GM19455 (cell line): ENCODE results near the gene SRSF6.
"Not testable (repeated sequence)": the region's sequence is repeated elsewhere in the genome, so short reads cannot be mapped to it uniquely, and the experiment has no call there.

Experiments
- ATAC-seq: cut with Tn5 transposase; IDR thresholded peaks from one replicate; pipeline ENCODE4 v1.9.1; 2021; ENCODE audit not compliant: unreplicated experiment

Gene SRSF6

DNA sequence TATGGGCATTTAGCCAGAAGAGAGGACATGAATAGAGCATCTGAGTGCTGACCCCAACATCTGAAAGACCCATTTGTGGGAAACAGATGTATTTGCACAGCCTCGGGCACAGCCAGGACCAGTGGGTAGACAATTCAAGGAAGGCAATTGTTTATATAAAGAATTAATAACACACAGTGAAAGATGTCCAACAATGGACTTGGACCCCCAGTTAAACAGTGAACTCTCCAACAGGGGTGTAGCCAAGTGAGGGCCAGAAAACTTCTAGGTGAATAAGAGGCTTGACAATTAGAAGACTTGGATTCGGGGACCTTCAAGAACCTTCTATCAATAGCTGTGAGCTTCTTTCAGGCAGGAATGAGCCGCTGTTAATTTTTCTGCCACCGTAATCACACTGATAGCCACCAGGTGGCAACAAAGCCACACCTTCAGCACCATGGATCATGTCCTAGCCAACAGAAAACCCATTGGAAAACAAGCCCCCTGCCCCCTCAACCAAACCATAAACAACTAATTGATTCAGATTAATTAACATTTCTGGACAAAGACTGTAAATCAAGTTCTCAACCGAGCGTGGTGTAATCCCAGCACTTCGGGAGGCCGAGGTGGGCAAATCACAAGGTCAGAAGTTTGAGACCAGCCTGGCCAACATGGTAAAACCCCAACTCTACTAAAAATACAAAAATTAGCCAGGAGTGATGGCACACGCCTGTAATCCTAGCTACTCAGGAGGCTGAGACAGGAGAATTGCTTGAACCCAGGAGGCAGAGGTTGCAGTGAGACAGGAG is 8.8 kb upstream of the SRSF6 start:
- no peak for ATAC-seq

DNA sequence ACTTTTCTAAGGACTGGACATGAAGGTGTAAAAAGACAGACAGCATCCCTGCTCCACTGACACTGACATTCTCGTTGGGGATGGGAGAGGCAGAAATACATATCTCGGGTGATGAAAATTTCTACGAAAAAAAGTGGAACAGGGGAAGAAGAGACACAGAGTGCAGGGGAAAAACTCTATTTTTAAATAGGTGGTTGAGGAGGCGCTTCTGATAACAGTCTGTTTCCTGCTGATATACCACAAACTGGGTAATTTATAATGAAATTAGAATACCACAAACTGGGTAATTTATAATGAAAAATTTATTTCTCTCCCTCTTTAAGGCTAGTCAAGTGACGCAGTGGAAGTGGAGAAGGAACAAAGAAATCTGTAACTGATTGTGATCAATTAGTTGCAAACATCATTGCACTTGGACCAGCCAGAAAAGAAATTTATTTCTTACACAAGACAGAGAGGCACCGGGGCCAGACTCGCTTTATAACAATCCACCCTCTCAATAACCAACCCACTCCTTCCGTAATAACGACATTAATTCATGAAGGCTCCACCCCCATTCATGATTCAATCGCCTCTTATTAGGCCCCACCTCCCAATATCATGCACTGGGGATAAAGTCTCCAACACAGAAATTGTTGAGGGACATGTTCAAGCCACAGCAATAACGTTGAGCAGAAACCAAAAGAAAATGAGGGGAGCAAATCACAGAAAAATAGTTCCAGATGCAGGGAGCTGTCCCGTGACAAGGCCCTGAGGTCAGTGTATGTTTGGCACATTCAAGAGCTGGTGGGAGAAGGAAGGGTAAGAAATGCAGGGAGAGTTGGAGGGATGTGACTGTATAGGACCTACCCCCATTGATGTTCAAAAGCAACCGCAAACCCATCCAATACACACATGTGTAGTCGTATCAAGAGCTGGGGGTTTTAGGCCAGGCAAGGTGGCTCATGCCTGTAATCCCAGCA is 6.6 kb upstream of the SRSF6 start:
- ATAC-seq: no peak

DNA sequence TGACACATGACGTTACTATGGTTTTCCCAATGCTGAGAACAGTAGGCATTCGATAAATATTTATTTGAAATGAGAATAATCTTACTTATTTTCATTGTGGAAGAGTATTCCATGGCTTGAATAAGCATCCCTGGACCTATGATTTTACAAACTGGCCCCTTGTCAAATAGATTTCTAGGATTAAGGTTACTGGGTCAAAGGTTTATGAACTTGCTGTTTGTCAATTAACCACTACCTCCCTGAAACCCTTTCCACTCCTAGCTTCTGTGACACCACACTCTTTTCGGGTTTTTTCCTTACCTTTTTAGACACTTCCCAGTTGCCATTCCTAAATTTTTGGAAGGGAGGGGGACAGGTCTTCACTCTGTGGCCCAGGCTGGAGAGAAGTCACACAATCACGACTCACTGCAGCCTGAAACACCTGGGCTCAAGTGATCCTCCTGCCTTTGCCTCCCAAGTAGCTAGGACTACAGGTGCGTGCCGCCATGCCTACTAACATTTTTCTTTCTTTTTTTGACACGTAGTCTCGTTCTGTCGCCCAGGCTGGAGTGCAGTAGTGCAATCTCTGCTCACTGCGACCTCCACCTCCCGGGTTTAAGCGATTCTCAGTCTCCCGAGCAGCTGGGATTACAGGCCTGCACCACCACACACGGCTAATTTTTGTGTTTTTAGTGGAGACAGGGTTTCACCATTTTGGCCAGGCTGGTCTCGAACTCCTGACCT is 5.1 kb upstream of the SRSF6 start:
- no peak for ATAC-seq

DNA sequence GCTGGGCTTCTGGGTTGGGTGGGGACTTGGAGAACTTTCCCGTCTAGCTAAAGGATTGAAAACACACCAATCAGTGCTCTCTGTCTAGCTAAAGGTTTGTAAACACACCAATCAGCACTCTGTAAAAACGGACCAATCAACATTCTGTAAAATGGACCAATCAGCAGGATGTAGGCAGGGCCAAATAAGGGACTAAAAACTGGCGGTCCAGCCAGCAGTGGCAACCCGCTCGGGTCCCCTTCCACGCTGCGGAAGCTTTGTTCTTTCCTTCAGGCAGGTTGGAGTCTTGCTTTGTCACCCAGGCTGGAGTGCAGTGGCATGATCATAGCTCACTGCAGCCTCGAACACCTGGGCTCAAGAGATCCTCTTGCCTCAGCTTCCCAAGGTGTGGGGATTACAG is 1.4 kb upstream of the SRSF6 start:
- not testable (repeated sequence) for ATAC-seq

DNA sequence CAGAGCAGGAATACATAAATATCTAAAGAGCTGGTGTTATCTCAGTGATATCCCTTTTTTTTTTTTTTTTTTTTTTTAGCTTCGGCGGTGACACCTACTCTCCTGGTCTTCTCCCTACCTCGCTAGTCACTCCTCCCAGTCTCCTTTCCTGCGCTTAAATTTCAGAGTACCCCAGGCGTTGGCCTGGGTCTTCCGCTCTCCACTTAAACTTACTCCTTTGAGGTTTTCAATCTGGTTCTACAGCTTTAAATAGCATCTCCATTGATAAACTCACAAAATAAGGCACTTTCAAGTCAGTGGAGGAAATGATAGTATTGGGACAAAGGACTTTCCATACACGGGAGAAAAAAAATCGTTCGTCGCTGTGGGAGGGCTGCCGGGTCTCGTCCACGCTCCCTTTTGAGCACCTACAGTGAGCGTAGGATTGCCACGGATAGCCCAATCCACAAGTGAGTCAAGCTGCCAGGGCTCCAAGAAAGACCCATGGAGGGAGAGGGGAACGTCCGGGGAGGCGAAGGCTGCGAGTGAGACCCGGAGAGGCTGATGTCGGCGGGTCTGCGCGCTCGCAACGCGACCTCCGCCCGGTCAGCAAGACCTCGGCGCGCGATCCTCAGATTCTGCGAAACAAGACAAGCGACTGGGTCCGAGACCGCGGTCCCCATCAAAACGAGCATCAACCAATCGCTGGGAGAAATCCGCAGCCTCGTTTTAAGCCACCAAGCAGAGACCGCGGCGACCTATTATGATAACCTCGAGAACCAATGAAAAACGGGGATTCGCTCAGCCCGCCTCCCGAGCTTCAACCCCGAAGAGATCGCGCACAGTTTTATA is 672 bp upstream of the SRSF6 start:
- peak; percentile 85 for ATAC-seq

DNA sequence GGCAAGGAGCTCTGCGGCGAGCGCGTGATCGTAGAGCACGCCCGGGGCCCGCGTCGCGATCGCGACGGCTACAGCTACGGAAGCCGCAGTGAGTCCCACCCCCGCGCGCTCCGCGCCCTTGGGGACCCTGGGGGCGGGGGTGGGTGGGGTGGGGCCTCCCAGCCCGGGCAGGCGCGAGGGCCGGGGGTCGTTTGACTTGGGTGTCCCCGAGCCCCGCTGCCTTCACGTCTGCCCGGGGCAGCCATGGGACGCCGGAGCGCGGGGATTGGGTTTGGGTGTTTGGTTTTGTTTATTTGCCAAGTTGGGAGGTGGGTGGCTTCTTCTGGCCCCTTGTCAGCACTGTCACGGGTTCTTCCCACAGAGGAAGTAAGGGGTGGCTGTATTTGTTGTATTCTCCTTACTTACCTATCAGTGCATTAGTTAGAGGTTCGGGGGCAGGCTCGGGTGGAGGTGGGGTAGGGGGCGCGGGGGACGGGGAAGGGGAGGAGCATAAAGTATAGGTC is 777 bp downstream of the SRSF6 start:
- no peak for ATAC-seq

DNA sequence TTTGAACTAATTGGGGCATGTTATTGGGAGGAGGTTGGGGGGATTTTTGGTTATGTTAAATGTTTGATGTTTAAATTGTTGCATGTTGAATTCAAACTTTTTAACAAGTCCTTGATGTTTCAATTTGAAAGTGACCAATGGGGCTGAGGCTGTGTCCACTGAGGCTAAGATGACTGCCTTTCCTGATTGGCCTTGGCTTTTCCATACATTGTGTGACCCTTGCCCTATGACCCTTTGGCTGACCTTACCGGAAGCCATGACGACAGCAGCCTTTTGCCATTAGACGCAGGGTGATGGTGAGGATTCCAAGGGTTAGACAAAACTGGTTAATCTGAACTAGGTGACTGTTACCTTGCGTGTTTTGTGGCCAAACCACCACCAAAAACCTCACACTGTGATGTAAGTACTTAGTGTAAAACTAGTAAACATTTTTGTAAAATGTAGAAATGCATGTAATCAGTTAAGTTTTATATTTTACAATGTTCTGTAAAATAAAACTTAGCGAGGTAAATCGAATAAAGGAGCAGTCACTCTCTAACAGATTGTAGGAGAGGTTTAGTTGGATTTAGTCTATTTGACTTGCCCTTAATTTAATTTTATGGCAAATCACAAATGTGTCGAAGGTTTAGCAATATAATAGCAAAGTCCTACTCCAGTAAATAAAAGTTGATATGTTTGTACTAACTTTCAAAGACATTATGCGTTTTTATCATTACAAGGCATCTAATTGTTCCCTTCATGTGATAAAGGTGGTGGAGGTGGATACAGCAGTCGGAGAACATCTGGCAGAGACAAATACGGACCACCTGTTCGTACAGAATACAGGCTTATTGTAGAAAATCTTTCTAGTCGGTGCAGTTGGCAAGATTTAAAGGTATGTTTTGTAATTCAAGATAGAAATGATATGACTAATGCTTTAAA is 1.6 kb downstream of the SRSF6 start:
- ATAC-seq: no peak

DNA sequence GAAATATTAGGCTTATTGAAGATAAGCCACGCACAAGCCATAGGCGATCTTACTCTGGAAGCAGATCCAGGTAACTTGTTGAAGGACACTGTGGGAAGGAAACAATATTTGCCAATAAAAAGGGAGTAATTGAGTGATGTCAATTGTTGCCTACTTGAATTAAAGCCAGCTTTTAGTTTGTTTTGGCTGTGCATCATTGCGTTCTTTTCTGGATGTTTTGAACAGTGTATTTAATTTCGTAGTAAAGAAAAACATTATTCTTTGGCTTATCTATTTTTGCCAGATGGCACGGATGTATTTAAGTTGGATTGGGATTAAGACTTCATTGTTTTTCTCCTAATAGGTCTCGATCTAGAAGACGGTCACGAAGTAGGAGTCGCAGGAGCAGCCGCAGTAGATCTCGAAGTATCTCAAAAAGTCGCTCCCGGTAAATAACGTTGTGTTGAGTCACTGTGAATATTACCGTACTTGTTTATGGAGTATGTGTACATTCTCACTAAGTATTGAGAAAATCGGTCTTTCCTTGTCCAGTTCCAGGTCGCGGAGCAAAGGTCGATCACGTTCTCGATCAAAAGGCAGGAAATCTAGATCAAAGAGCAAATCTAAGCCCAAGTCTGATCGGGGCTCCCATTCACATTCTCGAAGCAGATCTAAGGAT is 2.6 kb downstream of the SRSF6 start:
- ATAC-seq: no peak

DNA sequence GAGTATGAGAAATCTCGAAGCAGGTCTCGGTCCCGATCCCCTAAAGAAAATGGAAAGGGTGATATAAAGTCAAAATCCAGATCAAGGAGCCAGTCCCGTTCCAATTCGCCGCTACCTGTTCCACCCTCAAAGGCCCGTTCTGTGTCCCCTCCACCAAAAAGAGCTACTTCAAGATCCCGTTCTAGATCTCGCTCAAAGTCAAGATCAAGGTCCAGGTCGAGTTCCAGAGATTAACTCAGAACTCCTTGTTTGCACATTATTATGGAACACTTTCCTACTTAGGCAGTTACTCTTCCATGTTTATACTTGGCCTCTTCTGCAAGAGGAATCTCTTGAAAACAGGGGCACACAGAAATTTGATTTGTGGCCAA is 3.1 kb downstream of the SRSF6 start:
- no peak for ATAC-seq

DNA sequence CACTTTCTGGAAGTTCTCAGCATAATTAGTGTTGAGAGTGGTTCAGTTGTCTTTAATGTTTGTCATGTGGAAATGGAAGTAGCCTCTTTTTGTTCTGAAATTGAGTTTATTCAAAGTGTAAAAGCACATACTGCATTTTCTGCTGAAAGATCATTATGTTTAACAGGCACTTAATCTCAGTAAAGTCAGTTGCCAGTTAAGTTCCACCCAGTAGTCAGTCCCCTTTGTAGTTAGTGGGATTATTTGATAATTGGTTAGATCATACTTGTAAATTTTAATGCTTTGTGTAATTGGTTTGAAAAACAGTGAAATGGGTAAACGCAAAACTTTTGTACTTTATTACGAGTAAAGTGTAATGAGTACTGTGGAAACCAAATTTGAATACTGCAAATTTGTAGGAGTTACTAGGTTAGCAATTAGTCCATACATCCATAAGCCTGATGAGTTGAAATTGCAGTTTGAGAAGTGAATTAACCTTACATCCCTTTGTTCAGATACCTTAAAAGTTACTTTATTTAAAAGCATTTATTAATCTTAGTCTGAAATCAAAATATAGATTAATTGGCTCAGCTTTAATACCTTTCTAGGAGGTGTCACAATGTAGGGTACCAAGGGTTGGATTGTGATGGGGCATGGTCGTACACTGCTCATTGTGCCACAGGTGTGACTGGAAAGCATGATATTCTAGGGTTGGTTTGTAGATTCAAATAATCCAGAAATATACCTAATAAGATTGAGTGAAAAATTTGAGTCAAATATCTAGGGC is 4.4 kb downstream of the SRSF6 start:
- no peak for ATAC-seq

DNA sequence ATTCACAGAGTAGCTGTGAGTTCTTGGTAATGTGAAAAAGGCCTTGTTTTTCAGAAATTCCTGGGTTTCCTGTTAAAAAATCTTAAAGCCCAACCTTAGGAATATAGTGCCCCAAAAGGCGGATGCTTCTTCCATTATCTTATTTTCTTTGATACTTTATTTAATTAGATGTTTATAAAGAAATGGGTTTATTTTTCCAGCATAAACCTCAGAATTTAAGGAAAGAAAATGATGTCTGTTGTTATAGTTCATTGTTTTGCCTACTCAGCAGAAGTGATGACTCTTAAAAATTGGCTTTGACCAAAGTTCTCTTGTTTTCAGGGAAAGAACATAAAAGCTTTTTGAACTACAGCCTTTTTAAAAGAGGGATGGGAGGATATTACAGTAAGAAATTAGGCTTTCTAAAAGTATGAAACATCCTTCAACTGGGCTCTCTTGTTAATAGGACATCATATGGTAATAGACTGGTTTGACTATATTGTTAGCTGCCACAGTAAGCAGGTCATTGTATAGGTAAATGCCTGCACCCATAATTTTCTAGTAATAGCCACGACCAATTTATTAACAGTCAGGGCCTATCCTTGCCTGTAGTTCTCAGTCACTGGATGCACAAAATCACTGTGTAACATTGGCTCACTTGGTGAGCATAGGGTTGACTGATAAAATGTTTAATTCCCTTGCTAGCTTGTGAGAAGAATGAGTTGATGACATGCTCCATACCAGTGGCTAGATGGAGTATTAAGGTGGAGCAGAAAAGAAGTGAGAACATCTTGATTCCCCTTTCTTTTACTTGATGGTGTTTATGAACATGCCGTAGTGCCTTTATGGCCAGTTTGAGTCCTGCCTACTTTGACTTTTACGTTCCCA is 5.2 kb downstream of the SRSF6 start:
- no peak for ATAC-seq

DNA sequence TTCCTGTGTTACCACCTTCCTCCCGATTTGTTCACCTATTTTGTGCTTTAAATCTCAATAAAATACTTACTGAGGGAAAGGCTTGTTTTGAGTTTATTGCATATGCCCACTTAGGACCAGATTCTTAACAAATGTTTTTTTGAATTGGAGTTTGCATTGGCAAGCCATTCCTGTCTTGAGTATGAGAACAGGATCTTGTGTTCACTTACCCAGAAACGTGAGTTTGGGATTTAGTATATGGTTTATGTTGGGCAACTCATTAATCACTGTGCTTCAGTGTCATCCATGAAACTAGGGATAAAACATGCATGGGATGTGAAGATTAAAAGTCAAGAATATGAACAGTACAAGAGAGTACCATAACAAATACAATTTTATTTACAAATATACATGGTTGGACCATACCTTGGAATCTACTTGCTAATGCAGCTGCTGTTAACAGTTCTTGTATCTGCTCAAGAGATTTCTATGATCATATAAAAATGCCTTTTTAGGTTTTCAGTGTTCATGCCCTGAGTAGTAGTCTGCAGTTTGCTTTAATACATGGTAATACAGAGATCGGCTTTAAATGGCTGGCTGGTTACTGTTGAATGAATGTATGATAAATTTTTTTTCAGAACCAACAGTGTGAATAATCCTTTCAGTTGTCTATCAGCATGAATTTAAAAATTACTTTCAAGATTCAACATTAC is 6.0 kb downstream of the SRSF6 start:
- ATAC-seq: no peak

DNA sequence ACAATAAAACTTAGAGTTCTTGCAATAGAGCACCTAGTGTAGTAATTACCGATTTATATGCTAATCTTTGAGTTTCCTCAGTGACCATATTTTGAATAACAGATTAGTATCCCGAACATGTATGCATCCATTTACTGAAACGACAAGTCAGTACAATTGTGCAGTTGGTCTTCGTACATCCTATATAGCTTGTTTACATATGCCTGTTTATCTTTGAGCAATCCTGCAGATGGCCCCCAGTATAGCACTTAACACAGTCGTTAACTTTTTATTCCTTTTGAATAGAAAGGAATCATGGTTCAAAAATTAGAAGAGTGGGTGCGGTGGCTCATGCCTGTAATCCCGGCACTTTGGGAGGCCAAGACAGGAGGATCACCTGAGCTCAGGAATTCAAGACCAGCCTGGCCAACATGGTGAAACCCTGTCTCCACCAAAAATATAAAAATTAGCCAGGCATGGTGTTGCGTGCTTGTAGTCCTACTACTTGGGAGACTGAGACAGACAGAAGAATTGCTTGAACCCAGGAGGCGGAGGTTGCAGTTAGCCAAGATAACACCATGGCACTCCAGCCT is 6.6 kb downstream of the SRSF6 start:
- no peak for ATAC-seq

DNA sequence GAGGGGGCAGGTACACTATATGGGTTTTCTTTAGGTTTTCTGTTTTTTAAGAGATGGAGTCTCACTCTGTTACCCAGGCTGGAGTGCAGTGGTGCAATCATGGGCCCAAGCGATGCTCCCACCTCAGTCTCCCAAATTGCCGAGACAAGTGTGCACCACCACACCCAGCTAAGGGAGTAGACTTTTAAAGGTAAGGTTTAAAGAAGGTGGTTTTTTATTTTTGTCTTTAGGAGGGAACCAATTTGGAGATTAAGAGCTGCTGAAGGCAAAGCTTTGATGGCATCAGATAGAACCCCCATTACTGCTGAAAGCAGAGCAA is 7.9 kb downstream of the SRSF6 start:
- no peak for ATAC-seq

DNA sequence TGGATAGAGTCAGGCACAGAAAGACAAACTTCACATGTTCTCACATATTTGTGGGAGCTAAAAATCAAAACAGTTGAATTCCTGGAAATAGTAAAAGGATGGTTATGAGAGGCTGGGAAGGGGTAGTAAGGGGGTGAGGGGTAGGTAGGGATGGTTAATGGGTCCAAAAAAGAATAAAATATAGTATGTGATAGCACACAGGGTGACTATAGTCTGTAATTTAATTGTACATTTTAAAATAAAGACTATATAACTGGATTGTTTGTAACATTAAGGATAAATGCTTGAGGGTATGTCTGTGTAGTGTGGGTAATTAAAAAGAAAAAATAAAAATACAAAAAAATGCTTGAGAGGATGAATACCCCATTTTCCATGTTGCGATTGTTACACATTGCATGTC is 9.9 kb downstream of the SRSF6 start:
- ATAC-seq: no peak

DNA sequence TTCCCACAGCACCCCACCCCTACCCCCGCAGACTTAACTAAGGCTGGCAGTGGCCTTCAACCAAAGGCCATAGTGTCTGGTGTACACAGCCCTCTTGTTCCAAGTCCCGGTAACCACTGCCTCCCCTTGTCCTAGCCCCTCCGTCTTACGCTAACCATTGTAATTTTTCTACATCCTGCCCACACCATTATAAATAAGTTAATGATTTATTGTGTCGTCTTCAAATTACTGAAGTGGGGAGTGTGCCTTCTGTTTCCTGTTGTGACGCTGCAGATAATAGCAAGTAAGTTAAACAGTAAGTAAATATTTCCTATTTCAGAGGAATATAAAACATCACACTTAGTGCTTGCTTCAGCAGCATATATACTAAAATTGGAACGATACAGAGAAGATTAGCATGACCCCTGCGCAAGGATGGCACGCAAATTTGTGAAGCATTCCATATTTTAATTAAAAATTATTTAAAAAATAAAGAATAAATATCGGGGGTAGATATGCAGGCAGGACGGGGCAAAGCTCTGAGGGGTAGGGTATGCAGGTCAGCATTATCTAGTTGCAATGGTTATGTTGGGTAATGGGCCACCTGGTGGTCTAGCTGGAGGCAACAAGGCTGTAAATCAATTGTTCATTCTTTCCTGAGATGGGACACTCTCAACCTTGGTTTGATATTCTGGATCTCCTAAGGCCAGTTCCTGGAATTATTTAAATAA is 15.1 kb downstream of the SRSF6 start:
- ATAC-seq: no peak
